GM19468 (cell line): ENCODE results near the gene CXCR3.
"Not testable (repeated sequence)": the region's sequence is repeated elsewhere in the genome, so short reads cannot be mapped to it uniquely, and the experiment has no call there.

ENCODE experiments used
- ATAC-seq: cut with Tn5 transposase; IDR thresholded peaks from one replicate; pipeline ENCODE4 v1.9.1; 2021; ENCODE audit warnings: mild to moderate bottlenecking, moderate library complexity, moderate number of reproducible peaks; ENCODE audit not compliant: unreplicated experiment; ENCODE audit errors: extremely low read depth

CXCR3 gene

DNA sequence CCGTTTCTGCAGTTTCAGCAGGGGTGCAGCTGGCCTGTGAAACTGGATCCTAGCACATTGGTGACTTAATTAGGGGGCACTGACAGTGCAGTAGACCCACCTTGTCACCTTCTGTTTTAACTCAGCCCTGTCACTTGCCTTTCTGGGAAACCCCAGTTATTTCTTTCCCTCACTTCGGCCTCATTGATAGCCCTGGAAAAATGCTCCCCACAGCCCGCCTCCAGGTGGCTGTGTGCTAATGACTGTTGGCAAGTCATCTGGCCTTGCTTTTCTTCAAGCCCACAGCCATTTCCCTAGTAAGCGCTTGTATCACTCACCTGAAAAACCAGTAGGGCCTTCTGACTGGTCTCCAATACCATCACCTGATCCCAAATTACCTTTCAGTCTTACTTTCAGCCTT, 3.3 kb downstream of the CXCR3 start:
- ATAC-seq = no peak

DNA sequence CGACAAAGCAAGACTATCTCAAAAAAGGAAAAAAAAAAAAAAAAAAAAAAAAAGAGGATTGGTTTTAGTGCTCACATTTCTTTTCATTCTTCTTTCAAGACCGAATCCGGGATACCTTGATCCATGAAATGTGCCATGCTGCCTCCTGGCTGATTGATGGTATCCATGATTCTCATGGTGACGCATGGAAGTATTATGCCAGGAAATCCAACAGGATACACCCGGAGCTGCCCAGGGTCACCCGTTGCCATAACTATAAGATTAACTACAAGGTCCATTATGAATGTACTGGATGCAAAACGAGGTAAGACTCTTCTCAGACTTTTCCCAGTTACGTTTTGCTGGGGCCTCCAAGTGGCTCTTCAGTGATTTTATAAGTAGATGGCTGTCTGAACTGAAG, 6.1 kb downstream of the CXCR3 start:
- no peak for ATAC-seq

DNA sequence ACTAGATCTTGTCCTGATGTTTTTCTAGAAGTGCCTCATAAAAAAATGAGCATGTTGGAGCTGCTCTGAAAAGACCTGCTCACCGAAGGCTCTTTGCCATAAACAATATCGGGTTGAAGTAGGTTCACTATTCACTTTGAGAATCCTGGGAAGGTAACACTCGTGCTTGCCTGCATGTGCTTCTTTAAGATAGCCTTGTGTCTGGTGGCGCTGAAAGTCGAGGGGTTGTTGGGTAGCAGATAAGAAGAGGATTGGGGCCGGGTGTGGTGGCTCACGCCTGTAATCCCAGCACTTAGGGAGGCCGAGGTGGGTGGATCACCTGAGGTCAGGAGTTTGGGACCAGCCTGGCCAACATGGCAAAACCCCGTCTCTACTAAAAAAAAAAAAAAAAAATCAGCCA, 6.6 kb downstream of the CXCR3 start:
- ATAC-seq = not testable (repeated sequence)

DNA sequence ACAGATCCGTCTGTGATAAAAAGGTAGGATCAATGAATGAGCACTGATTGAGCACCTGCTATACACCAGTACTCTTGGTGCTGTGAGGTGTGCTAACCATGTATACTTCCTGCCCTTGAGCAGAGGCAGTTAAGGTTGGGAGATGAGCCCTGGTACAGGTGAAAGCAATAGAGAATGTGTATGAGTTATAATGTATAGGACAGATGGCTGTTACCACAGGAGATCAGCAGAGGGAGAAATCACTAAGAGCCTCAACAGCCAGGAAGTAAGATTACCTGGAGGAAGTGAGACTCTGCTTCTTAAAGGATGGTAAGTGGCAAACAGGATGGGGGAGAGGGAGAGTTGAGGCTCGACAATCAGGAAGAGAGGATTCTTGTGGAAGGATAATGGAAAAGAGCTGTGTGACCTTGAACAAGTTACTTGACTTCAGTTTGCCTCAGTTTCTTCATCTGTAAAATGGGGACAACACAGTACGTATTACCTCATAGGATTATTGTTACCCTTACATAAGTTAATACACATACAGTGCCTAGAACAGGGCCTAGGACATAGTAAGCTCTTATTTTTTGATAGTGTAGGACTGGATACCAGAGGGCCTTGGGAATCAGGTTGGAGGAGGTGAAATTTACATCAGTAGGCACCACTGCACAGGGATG, 9.1 kb downstream of the CXCR3 start:
- ATAC-seq = no peak

DNA sequence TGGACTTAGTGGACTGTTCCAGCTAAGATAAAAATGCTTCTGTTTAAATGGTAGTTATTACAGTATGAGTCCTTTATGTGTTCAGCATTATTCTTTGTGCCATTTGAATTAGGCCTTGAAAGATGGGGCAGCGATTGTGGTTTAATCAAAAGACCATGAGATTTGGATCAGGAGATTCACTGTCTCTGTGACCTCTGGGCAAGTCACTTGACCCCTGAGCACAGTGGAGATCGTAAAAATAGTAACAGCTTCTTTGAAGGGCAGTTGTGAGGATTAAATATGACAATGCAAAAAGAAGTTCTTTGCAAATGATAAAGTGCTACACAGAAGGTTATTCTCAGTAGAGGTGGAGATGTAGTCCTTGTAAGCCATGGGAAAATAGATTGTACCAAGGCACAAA, 10.8 kb downstream of the CXCR3 start:
- ATAC-seq = no peak

DNA sequence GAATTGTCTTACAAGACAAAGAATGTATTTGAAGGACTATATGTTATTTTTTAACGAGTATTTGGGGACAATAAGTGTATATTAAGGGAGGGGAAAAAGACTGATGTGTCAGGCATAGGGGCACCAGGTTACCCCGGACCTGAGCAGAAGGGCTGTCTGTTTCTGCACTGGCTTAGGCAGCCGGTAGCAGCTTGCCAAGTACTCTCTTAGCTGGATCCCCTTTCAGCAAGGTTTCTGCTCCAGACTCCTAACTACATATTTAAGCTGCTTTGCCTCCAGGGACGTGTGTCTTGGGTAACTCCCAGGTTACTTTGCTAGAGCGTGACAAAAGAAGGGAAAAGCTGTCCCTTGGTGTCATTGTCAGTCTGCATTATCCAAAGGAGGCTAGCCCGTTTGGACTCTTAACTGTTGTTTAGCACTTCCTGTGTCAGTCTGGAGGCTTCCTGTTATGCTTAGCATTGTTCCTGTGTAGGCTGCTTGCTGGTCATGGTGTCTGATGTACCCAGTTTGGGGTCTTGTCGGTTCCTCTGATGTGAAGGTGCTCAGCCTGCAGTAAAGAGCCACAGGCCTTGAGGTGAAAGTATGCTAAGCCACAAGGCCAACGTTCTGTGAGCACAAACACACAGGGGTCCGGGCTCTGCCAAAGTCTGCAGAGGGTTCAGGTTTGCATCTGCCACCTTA, 11.6 kb downstream of the CXCR3 start:
- no peak for ATAC-seq

DNA sequence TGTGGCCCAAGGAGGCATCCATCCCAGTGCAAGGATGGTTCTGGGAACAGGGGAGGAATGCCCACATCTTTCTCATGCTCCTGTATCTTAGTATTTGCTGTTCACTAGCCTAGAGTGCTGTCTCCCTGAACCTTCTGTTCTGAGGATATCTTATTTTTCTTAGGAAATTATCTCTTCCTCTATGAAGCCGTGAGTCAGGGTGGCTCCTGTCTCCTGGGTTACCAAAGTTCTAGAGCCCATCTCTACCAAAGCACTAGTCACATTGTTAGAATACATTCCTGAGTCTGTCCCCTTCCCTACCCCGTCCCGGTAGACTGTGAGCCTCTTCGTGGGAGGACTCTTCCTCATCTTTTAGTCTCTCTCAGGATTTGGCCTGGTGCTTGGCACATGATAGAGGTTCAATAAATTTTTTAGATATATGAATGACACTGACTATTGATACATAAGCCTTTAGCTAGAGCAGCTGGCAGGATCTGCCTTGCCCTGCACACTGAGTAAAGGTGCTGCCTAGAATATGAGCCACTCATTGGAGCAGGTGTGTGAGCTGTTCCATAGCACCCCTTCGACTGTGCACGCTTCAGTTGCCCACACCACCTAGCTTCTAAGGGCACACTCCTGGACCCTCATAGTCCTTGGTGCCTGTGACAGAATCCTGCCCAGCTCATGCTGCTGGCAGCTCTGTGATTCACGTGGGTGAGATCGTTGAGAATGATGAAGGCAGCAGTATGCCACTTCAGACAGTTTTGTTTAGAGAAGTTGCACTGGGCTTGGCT, 13.3 kb downstream of the CXCR3 start:
- no peak for ATAC-seq

DNA sequence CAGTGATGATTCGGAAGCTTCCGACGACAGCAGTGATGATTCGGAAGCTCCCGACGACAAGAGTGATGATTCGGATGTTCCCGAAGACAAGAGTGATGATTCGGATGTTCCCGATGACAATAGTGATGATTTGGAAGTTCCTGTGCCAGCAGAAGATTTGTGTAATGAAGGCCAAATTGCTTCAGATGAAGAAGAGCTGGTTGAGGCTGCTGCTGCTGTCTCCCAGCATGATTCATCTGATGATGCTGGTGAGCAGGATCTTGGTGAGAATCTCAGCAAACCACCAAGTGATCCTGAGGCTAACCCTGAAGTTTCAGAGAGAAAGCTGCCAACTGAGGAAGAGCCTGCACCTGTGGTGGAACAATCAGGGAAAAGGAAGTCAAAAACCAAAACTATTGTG, 14.2 kb downstream of the CXCR3 start:
- no peak for ATAC-seq

DNA sequence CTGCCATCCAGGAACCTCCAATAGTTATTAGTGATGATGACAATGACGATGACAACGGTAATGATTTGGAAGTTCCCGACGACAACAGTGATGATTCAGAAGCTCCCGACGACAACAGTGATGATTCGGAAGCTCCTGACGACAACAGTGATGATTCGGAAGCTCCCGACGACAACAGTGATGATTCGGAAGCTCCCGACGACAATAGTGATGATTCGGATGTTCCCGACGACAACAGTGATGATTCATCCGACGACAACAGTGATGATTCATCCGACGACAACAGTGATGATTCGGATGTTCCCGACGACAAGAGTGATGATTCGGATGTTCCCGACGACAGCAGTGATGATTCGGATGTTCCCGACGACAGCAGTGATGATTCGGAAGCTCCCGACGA, 14.7 kb downstream of the CXCR3 start:
- no peak for ATAC-seq

DNA sequence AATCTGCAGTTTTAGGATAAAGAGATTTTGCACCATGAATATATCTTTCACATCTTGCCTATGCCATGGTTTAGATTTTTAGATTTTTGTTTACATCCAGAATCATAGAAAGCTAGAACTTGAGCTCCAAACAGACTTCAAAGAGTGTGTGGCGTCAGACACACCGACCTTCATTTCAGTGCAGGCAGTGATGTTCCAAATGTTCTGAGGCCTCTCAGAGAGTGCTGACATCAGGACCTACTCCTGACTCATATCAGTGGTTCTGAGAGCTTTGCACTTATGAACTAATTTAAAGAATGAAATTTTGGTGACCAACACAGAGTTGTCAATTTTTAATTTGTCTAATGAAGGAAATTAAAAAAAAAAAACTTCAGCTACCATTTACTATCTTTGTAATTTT, 18.3 kb downstream of the CXCR3 start:
- ATAC-seq = no peak

DNA sequence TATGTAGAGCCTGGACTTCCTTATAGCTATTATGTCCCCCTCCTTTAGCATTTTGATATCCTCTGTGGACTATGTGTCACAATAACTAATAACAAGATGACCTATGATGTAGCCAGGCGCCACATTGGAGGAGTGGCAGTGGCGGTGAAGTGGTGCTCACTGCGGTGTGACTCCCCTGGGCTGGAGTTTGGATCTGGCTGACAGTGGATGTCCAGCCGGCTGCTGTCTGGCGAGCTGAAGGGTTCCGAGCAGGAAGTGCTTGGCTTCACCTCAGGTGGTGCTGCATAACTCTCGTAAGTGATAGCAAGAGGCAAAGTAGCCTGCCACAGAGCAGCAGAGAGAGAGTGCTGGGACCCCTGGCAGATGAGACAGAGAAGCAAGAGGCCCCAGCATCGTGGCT, 25.1 kb downstream of the CXCR3 start:
- not testable (repeated sequence) for ATAC-seq

DNA sequence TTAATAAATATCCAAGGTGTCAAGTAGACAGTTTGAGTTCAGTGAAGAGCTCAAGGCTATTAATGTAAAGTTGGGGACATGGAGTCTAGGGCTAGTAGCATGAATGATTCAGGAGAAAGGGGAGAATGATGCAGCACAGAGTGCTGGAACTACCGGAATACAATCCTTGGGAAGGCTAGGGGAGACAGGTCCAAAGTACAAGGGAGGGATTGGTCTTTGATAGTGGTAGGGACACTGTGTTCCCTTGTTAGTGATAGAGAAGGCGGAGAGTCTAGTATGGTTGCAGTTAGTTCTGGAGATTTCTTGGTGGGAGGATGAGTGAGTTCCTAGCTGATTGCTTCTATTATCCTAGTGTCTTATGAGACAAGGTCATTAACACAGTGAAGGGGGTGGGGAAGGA, 31.4 kb downstream of the CXCR3 start:
- ATAC-seq = no peak

DNA sequence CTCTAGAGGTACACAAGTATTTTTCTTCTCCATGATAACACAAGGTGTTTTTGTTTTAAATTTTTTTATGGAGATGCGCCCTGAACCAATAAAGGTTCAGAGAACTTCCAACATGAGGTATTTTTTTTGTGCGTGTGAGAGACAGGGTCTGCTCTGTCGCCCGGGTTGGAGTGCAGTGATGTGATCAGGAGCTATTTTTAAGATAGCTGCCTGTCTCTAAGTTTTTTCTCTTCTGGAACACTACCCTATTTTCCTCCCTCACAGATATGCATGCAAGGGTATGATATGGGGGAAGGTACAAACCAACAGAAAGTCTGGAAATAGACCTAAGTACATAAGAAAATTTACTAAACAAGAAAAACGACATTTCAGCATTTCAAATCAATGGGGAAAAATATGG, 37.1 kb downstream of the CXCR3 start:
- ATAC-seq = no peak

DNA sequence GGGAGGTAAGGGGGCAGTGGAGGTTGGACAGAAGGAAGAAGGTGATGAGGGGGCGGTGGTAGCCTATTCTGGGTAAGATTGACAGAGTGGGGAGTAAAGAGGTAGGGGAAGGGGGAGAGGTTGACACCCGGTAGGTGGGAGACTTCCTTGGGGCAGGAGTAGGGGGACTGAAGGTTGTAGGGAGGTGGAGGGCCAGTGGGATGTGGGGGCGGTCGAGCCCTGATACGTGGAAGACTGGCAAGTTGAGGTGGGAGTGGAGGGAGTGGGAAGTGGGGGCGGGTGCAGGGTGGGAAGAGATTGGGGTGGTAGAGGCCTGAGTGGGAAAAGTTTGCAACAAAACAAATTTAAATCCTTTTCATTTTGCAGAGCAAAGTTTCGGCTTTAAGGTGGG, 38.3 kb downstream of the CXCR3 start:
- no peak for ATAC-seq

DNA sequence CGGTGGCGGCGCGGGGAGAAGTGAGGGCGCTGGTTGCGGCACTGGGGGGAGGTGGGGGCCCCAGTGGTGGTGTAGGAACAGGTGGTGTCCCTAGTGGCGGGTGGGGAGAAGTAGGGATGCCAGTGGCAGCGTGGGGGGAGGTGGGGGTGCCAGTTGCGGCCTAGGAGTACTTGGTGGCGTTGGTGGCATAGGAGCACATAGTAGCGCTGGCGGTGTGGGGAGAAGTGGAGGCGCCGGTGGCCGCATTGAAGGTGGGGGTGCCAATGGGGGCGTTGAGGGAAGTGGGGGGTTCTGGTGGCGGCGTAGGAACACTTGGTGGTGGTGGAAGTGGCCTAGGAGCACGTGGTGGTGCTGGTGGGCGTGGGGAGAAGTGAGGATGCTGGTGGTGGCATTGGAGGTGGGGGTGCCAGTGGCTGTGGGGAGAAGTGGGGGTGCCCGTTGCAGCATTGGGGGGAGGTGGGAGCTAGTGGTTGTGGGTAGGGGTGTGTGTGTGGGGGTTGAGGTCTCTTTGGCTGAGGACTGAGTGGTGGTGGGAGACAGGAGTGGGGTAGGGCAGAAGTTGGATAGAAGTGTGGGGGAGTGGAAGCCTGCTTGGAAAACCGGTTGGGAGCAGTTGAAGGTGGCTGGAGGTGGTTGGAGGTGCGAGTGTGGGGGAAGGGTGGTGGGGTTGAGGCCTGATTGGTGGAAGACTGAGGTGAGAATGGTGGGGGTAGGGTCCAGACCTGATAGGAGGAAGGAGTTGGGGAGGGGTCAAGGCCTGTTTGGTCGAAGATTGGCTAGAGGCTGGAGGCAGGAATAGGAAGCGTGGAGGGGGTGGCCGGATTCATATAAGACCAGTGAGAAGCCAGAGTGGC, 38.9 kb downstream of the CXCR3 start:
- no peak for ATAC-seq

DNA sequence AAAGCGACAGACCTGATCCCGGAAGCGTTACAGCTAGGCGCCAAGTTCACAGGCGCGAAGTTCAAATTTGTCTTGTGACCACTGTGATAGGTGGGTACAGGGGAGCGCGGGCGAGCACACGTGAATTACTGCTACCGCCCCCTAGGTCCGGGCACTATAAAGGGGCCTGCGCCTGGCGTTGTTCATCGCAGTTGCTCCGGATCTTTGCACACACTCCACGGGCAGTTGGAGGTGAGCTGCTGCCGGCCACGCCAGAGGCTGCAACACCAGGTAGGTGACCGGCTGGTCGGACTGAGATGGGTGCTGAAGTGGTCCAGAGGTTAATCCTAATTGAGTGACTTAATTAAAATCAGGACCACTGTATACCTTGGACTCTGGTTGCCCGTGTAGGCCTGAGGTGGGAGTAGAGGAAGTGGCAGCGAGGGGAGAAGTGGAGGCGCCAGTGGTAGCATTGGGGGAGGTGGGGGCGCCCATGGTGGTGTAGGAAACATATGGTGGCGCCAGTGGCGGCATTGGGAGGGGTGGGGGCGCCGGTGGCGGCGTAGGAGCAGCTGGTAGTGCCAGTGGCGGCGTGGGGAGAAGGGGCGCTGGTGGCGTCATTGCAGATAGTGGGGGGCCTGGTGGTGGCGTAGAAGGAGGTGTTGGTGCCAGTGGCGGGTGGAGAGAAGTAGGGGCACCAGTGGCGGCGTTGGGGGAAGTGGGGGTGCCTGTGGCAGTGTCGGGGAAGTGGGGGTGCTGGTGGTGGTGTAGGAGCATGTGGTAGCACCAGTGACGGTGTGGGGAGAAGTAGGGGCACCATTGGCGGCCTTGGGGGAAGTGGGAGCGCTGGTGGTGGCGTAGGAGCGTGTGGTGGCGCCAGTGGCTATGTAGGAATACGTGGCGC, 39.8 kb downstream of the CXCR3 start, which contains the start of gene GCNA:
GCNA (plus strand) TSS at position 185 of the 883 bp plus-strand sequence. CDS start 2,385 bp downstream, outside the sequence.
- no peak for ATAC-seq

DNA sequence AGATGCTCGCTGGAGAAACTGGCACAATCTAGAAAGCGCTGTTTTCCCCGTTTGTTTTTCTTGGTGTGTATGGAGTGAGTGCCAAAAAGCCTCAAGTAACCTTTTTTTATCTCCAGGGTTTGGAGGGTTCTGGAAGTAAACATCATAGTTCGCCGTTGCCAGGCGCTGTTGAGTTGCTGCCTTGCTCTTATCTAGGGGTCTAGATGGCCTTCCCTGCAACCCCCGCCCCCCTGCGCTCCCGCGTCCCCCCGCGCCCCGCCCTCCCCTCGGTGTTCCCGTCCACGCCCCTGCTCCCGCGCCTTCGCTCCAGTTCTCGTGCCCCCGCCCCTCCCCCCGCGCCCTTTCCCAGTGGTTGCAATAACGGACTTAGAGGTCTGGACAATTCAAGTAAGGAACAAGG, 40.6 kb downstream of the CXCR3 start:
- ATAC-seq = no peak

DNA sequence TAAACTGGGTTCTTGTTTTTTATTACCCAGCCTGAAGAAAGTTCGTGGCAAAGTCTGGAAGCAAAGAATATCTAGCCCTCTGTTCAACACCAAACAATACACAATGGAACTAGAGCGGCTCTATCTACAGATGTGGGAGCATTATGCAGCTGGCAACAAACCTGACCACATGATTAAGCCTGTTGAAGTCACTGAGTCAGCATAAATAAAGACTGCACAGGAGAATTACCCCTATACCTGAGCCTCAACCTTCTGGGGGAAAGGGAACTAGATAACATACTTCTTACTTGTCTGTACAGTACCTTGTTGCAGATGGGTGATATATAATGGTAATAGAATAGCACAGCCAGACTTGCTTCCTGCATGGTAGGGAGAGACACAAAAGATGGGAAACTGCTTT, 44.7 kb downstream of the CXCR3 start:
- ATAC-seq = no peak

DNA sequence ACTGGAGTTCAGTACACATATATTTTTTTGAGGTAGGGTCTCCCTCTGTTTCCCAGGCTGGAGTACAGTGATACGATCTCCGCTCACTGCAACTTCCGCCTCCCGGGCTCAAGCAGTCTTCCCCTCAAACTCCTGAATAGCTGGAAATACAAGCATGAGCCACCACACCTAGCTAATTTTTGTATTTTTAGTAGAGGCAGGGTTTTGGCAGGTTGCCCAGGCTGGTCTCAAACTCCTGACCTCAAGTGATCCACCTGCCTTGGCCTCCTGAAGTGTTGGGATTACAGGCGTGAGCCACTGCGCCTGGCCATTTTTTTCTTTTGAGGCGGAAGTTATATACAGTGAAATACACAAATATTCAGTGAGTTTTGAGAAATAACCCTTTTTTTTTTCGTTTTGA, 46.9 kb downstream of the CXCR3 start:
- not testable (repeated sequence) for ATAC-seq
